ENCODE measurements around the gene GRIA3. TPM values are rescaled to one million over a fixed set of nuclear protein-coding genes. Genes with fewer than 3 reads are reported as not detected.
"Not testable (repeated sequence)": the region's sequence is repeated elsewhere in the genome, so short reads cannot be mapped to it uniquely, and the experiment has no call there.

The GRIA3 gene
- total and polyA plus RNA-seq, 10 donors: 0.10 to 0.61 (median 0.24) TPM; not detected in 2

GRCh38 chrX:123432361-123433150, 248.5 kb downstream of the GRIA3 start:
- H3K27ac ChIP-seq: no peak overlapping the region
- WGBS, 5 donors: 88 to 90% (median 88%) methylated on average over 4 of the region's 4 CpGs
- TF ChIP-seq POLR2A (IDR thresholded peaks at IDR 0.05) (no peak), CTCF (IDR thresholded peaks at IDR 0.05 in 8 of 11, conservative IDR thresholded peaks at IDR 0.05 in 3 of 11) (no peak), POLR2AphosphoS5 (IDR thresholded peaks at IDR 0.05) (no peak)
- intact Hi-C loops (cut with DNase I; ENCODE audit: low total_unique reads): no loop called here
- no peaks in the 10 kb centered on the region for H3K4me1 ChIP-seq
- H3K4me3 ChIP-seq: no peak overlapping the region
- no peaks in the 10 kb centered on the region for H3K36me3 ChIP-seq
- peaks cover 0 to 9% (median 0%) of the 10 kb centered on the region in 7 donors for H3K27me3 ChIP-seq (replicated peaks in 1 of 7)
- no peak for DNase-seq
- H3K9me3 ChIP-seq: no peaks in the 10 kb centered on the region

GRCh38 chrX:123436512-123437136, 252.5 kb downstream of the GRIA3 start:
- DNase-seq: no peak
- H3K27ac ChIP-seq: no peak overlapping the region
- intact Hi-C loops (cut with DNase I; ENCODE audit: low total_unique reads): no loop called here
- 67 to 90% (median 78%) methylated on average over 5 of the region's 5 CpGs for WGBS, 5 donors
- H3K4me3 ChIP-seq: no peak overlapping the region
- TF ChIP-seq POLR2AphosphoS5 (IDR thresholded peaks at IDR 0.05): no peak
- TF ChIP-seq CTCF (IDR thresholded peaks at IDR 0.05 in 8 of 11, conservative IDR thresholded peaks at IDR 0.05 in 3 of 11): no peak
- no peak for TF ChIP-seq POLR2A (IDR thresholded peaks at IDR 0.05)
- no peaks in the 10 kb centered on the region for H3K27me3 ChIP-seq (replicated peaks in 1 of 7)
- H3K36me3 ChIP-seq: no peaks in the 10 kb centered on the region
- no peaks in the 10 kb centered on the region for H3K4me1 ChIP-seq
- peaks cover 0 to 5% (median 0%) of the 10 kb centered on the region in 8 donors for H3K9me3 ChIP-seq

- DNase-seq; H3K9me3 ChIP-seq; H3K27ac ChIP-seq; H3K4me3 ChIP-seq; H3K36me3 ChIP-seq; H3K27me3 ChIP-seq (replicated peaks in 1 of 7); H3K4me1 ChIP-seq; intact Hi-C loops (cut with DNase I; ENCODE audit: low total_unique reads): not testable (repeated sequence)
- WGBS, 5 donors: 61 to 94% (median 84%) methylated on average over 3 of the region's 3 CpGs
Observed at GRCh38 chrX:123439926-123440325, 255.8 kb downstream of the GRIA3 start.

- 58 to 94% (median 85%) methylated on average over 4 to 5 of the region's 5 CpGs for WGBS, 5 donors
- Histone ChIP-seq H3K4me3 (no peak overlapping the region), H3K36me3 (no peaks in the 10 kb centered on the region), H3K27ac (no peak overlapping the region), H3K27me3 (replicated peaks in 1 of 7) (no peaks in the 10 kb centered on the region), H3K9me3 (peaks cover 0 to 5% (median 0%) of the 10 kb centered on the region in 8 donors), H3K4me1 (no peaks in the 10 kb centered on the region)
- DNase-seq: no peak
- intact Hi-C loops (cut with DNase I; ENCODE audit: low total_unique reads): no loop called here
- TF ChIP-seq POLR2AphosphoS5 (IDR thresholded peaks at IDR 0.05) (no peak), CTCF (IDR thresholded peaks at IDR 0.05 in 8 of 11, conservative IDR thresholded peaks at IDR 0.05 in 3 of 11) (no peak), POLR2A (IDR thresholded peaks at IDR 0.05) (no peak)
Observed at GRCh38 chrX:123442764-123443163, 258.7 kb downstream of the GRIA3 start.
